ENCODE results near the gene FBXL7.

The FBXL7 gene

DNA sequence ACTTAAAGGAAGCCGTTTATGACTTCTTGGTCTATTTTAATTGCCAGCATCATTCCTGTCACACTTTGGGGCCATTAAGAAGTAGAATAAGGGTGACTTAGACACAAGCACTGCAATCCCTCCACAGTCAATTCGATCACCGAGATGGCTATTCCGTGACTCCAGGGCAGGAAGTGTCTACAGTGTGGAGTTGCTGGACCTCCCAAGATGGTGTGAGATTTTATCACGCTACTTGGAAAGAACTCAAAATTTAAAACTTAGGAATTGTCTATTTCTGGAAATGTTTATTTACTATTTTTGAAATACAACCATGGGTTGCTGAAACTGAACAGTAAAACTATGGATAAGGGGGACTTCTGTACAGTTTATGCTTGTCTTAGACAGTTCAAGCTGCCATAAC is 6.2 kb downstream of the FBXL7 start:
- no peak for ATAC-seq (ENCODE audit: insufficient read depth, low read depth)
- Histone ChIP-seq H4K20me1 (ENCODE audit: insufficient read depth, low read length) (peaks cover 2% of the 10 kb centered on the region; the same call in 1 of the 2 replicates), H3K4me2 (ENCODE audit: insufficient read depth, low read length) (no peak overlapping the region), H3K4me1 (ENCODE audit: insufficient read depth, low read length) (peaks cover 21% of the 10 kb centered on the region), H3K9me3 (ENCODE audit: insufficient read depth, low read length, severe bottlenecking) (no peaks in the 10 kb centered on the region), H3K27me3 (ENCODE audit: insufficient read depth, low read length, poor library complexity) (no peaks in the 10 kb centered on the region), H3K4me3 (ENCODE audit: low read depth in 1 of 2, low read length in 2 of 2) (no peak overlapping the region), H3K27ac (ENCODE audit: low read length) (no peak overlapping the region), H2AFZ (ENCODE audit: low read depth, low read length) (no peak overlapping the region), H3K36me3 (ENCODE audit: insufficient read depth, low read length) (peaks cover 6% of the 10 kb centered on the region; the same call in 1 of the 2 replicates), H3K79me2 (ENCODE audit: insufficient read depth, low read length) (peaks cover 28% of the 10 kb centered on the region), H3K9ac (ENCODE audit: low read depth, low read length) (no peak overlapping the region)
- DNase-seq: no peak
- no peak for TF ChIP-seq EZH2 (IDR thresholded peaks at IDR 0.05; ENCODE audit: borderline replicate concordance, low read depth, low read length, severe bottlenecking)
- TF ChIP-seq, protein P1, sequence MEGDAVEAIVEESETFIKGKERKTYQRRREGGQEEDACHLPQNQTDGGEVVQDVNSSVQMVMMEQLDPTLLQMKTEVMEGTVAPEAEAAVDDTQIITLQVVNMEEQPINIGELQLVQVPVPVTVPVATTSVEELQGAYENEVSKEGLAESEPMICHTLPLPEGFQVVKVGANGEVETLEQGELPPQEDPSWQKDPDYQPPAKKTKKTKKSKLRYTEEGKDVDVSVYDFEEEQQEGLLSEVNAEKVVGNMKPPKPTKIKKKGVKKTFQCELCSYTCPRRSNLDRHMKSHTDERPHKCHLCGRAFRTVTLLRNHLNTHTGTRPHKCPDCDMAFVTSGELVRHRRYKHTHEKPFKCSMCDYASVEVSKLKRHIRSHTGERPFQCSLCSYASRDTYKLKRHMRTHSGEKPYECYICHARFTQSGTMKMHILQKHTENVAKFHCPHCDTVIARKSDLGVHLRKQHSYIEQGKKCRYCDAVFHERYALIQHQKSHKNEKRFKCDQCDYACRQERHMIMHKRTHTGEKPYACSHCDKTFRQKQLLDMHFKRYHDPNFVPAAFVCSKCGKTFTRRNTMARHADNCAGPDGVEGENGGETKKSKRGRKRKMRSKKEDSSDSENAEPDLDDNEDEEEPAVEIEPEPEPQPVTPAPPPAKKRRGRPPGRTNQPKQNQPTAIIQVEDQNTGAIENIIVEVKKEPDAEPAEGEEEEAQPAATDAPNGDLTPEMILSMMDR (IDR thresholded peaks at IDR 0.05; ENCODE audit: borderline replicate concordance, extremely low read depth, low read length, poor library complexity, severe bottlenecking): no peak

DNA sequence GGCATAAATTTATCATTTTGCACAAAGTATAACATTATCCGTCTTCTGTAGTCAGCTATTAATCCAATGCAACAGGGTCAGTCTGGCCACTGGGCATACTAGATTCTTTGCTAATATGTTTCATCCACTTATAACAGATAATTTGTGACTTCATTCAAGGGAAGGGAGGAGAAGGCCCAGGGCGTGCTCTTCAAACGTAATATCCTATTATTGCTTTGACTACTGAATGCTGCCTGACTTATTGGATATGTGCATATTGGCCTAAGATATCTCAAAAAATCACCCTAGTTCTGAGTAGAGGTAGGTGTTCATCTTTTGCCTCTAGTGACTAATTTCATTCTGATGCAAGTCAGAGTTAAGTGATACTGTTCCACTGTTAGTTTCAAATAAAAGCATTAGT is 6.9 kb downstream of the FBXL7 start:
- Histone ChIP-seq H3K27ac (ENCODE audit: low read length) (no peak overlapping the region), H3K79me2 (ENCODE audit: insufficient read depth, low read length) (peaks cover 22% of the 10 kb centered on the region), H3K36me3 (ENCODE audit: insufficient read depth, low read length) (peaks cover 6% of the 10 kb centered on the region; the same call in 1 of the 2 replicates), H3K9me3 (ENCODE audit: insufficient read depth, low read length, severe bottlenecking) (no peaks in the 10 kb centered on the region), H3K27me3 (ENCODE audit: insufficient read depth, low read length, poor library complexity) (no peaks in the 10 kb centered on the region), H2AFZ (ENCODE audit: low read depth, low read length) (no peak overlapping the region), H3K4me1 (ENCODE audit: insufficient read depth, low read length) (peaks cover 19% of the 10 kb centered on the region), H4K20me1 (ENCODE audit: insufficient read depth, low read length) (no peaks in the 10 kb centered on the region), H3K4me2 (ENCODE audit: insufficient read depth, low read length) (no peak overlapping the region), H3K4me3 (ENCODE audit: low read depth in 1 of 2, low read length in 2 of 2) (no peak overlapping the region), H3K9ac (ENCODE audit: low read depth, low read length) (no peak overlapping the region)
- ATAC-seq (ENCODE audit: insufficient read depth, low read depth): no peak
- no peak for TF ChIP-seq EZH2 (IDR thresholded peaks at IDR 0.05; ENCODE audit: borderline replicate concordance, low read depth, low read length, severe bottlenecking)
- TF ChIP-seq, protein P1 (IDR thresholded peaks at IDR 0.05; ENCODE audit: borderline replicate concordance, extremely low read depth, low read length, poor library complexity, severe bottlenecking): no peak
- DNase-seq: no peak

DNA sequence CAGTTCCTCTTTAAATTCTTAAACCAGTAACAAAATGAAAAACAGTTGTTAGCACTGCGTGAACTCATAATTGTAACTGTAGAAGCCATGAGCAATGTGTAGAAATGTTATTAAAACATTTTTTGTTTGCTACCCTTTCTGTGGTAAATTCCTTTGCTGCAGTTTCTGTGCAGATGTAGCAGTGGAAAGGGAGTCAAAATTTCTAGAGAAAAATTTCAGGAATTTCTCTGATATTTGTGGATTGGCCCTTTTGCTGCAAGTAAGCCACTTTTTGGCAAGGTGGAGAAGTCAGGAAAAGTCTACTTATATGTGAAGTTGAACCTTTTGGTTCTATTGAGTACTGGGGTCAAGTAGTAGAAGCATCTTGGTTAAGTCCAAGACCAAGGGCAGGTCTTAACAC is 10.1 kb downstream of the FBXL7 start:
- Histone ChIP-seq H3K9me3 (ENCODE audit: insufficient read depth, low read length, severe bottlenecking) (no peaks in the 10 kb centered on the region), H3K4me2 (ENCODE audit: insufficient read depth, low read length) (no peak overlapping the region), H3K4me1 (ENCODE audit: insufficient read depth, low read length) (peaks cover 32% of the 10 kb centered on the region), H3K79me2 (ENCODE audit: insufficient read depth, low read length) (peaks cover 20% of the 10 kb centered on the region), H3K36me3 (ENCODE audit: insufficient read depth, low read length) (0 out of 2 replicates have a peak, but pooled peaks cover 6% of the 10 kb centered on the region), H3K27ac (ENCODE audit: low read length) (no peak overlapping the region), H3K4me3 (ENCODE audit: low read depth in 1 of 2, low read length in 2 of 2) (no peak overlapping the region), H4K20me1 (ENCODE audit: insufficient read depth, low read length) (no peaks in the 10 kb centered on the region), H3K9ac (ENCODE audit: low read depth, low read length) (no peak overlapping the region), H3K27me3 (ENCODE audit: insufficient read depth, low read length, poor library complexity) (no peaks in the 10 kb centered on the region), H2AFZ (ENCODE audit: low read depth, low read length) (no peak overlapping the region)
- TF ChIP-seq EZH2 (IDR thresholded peaks at IDR 0.05; ENCODE audit: borderline replicate concordance, low read depth, low read length, severe bottlenecking): no peak
- TF ChIP-seq, protein P1 (IDR thresholded peaks at IDR 0.05; ENCODE audit: borderline replicate concordance, extremely low read depth, low read length, poor library complexity, severe bottlenecking): no peak
- DNase-seq: no peak
- no peak for ATAC-seq (ENCODE audit: insufficient read depth, low read depth)

DNA sequence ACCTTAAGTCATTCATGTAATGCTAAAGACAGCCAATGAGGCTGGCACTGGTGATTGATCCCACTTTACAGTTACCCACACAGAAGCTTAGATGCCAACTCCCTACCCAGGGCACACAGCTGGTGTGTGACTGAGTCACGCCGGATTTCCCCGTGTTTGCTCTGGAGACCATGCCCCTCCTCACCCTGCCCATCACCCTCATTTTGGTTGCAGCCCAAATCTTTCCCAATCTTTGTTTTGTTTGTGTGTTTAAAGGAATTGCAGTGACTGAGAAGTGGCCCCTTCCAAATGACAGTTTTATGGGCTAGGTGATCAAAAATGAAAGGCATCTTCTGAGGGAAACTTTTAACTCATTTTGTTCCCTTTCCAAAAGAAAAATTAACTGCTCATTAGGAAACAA is 10.9 kb downstream of the FBXL7 start:
- no peaks in the 10 kb centered on the region for H3K9me3 ChIP-seq (ENCODE audit: insufficient read depth, low read length, severe bottlenecking)
- H3K27ac ChIP-seq (ENCODE audit: low read length): no peak overlapping the region
- peaks cover 32% of the 10 kb centered on the region for H3K4me1 ChIP-seq (ENCODE audit: insufficient read depth, low read length)
- no peak overlapping the region for H2AFZ ChIP-seq (ENCODE audit: low read depth, low read length)
- H3K79me2 ChIP-seq (ENCODE audit: insufficient read depth, low read length): peaks cover 19% of the 10 kb centered on the region
- ATAC-seq (ENCODE audit: insufficient read depth, low read depth) (no peak), DNase-seq (no peak)
- H3K27me3 ChIP-seq (ENCODE audit: insufficient read depth, low read length, poor library complexity): no peaks in the 10 kb centered on the region
- H3K9ac ChIP-seq (ENCODE audit: low read depth, low read length): no peak overlapping the region
- H3K4me3 ChIP-seq (ENCODE audit: low read depth in 1 of 2, low read length in 2 of 2): no peak overlapping the region
- 0 out of 2 replicates have a peak, but pooled peaks cover 6% of the 10 kb centered on the region for H3K36me3 ChIP-seq (ENCODE audit: insufficient read depth, low read length)
- TF ChIP-seq EZH2 (IDR thresholded peaks at IDR 0.05; ENCODE audit: borderline replicate concordance, low read depth, low read length, severe bottlenecking): no peak
- TF ChIP-seq, protein P1 (IDR thresholded peaks at IDR 0.05; ENCODE audit: borderline replicate concordance, extremely low read depth, low read length, poor library complexity, severe bottlenecking): no peak
- H3K4me2 ChIP-seq (ENCODE audit: insufficient read depth, low read length): no peak overlapping the region
- H4K20me1 ChIP-seq (ENCODE audit: insufficient read depth, low read length): no peaks in the 10 kb centered on the region

Data from DND-41 (cell line).